Measurements from ENCODE around the gene KCNMB2.
"Not testable (repeated sequence)": the region's sequence is repeated elsewhere in the genome, so short reads cannot be mapped to it uniquely, and the experiment has no call there.

Gene KCNMB2

DNA sequence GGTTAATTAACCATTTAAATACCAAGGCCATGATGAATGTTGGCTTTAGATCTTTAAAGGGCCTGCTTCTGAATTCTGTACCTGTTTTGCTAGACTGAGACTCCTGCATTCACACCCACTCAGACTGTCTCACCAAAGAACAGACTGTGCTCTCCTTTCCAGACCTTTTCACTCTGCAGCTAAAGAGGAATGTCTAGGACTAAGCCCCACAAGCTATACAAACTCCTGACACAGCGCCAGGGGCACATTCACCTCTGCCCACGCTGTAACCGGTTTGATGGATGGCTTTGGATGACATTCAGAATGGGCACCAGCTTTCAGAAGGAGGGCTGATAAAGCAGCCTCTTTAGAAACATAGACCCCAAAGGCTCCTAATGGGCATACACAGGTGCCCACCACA is 200.1 kb downstream of the KCNMB2 start:
- peak; percentile 14 for DNase-seq (ENCODE audit: low spot score)
- no peak for TF ChIP-seq CTCF (conservative IDR thresholded peaks at IDR 0.05; ENCODE audit: low read depth)
- no peak overlapping the region for H3K27ac ChIP-seq
- ChIA-PET CTCF (interaction anchor here (0.8 kb wide), 1 partner anchor 14 kb away, joined by 4 read pairs; no protein-coding TSS in a partner anchor), POLR2A (ENCODE audit: low non-redundant PET) (no interaction called here)

GRCh38 chr3:178739720-178740119 is 203.5 kb downstream of the KCNMB2 start:
- ChIA-PET CTCF (interaction anchor here (0.5 to 0.8 kb wide), 2 partner anchors 84 to 718 kb away, joined by 3 to 4 read pairs; no protein-coding TSS in a partner anchor), POLR2A (ENCODE audit: low non-redundant PET) (no interaction called here)
- no peak for DNase-seq (ENCODE audit: low spot score)
- H3K27ac ChIP-seq, result no peak overlapping the region
- no peak for TF ChIP-seq CTCF (conservative IDR thresholded peaks at IDR 0.05; ENCODE audit: low read depth)

- H3K27ac ChIP-seq, result no peak overlapping the region
- no peak for TF ChIP-seq CTCF (conservative IDR thresholded peaks at IDR 0.05; ENCODE audit: low read depth)
- ChIA-PET POLR2A (ENCODE audit: low non-redundant PET) (no interaction called here), CTCF (no interaction called here)
- DNase-seq (ENCODE audit: low spot score), result no peak
Measured at GRCh38 chr3:178741020-178741419, 204.8 kb downstream of the KCNMB2 start.

DNA sequence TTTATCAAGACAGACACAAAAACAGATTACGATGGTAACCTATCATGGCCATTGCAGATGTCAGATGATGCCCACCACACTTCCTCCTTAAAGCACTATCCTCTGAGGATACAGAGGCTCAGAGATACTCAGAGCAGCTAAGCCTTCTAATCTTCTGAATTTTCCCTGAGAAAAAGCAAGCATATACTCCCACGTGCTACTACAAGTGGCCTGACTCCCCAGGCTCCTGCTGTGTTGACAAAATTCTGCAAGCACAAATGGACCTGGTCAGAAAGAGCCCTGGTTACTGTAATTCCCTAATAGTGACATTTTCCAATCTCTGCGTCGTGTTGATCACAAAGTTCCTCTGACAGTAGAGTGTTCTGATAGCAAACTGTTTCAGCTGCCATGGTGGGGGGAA is 207.1 kb downstream of the KCNMB2 start:
- DNase-seq (ENCODE audit: low spot score), result no peak
- POLR2A ChIA-PET (ENCODE audit: low non-redundant PET), result no interaction called here
- CTCF ChIA-PET, result interaction anchor here (1.2 kb wide), 1 partner anchor 8 kb away, joined by 4 read pairs; no protein-coding TSS in a partner anchor
- TF ChIP-seq CTCF (conservative IDR thresholded peaks at IDR 0.05; ENCODE audit: low read depth), result no peak
- H3K27ac ChIP-seq, result no peak overlapping the region

DNA sequence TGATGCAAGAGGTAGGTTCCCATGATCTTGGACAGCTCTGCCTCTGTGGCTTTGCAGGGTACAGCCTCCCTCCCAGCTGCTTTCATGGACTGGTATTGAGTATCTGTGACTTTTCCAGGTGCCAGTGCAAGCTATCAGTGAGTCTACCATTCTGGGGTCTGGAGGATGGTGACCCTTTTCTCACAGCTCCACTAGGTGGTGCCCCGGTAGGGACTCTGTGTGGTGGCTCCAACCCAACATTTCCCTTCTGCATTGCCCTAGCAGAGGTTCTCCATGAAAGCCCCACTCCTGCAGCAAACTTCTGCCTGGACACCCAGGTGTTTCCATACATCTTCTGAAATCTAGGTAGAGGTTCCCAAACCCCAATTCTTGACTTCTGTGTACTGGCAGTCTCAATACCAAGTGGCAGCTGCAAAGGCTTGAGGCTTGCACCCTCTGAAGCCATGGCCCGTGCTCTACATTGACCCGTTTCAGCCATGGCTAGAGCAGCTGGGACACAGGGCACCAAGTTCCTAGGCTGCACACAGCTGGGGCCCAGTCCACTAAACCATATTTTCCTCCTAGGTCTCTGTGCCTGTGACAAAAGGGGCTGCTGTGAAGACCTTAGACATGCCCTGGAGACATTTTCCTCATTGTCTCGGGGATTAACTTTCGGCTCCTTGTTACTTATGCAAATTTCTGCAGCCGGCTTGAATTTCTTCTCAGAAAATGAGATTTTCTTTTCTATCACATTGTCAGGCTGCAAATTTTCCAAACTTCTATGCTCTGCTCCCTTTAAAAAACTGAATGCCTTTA is 209.8 kb downstream of the KCNMB2 start:
- CTCF ChIA-PET; POLR2A ChIA-PET (ENCODE audit: low non-redundant PET); H3K27ac ChIP-seq; DNase-seq (ENCODE audit: low spot score): not testable (repeated sequence)

GRCh38 chr3:178748874-178749273 is 212.6 kb downstream of the KCNMB2 start:
- no peak for TF ChIP-seq CTCF (conservative IDR thresholded peaks at IDR 0.05; ENCODE audit: low read depth)
- ChIA-PET POLR2A (ENCODE audit: low non-redundant PET) (no interaction called here), CTCF (no interaction called here)
- DNase-seq (ENCODE audit: low spot score), result no peak
- H3K27ac ChIP-seq, result no peak overlapping the region

- DNase-seq (ENCODE audit: low spot score), result no peak
- ChIA-PET CTCF (interaction anchor here (0.8 kb wide), 1 partner anchor 13 kb away, joined by 4 read pairs; no protein-coding TSS in a partner anchor), POLR2A (ENCODE audit: low non-redundant PET) (no interaction called here)
- TF ChIP-seq CTCF (conservative IDR thresholded peaks at IDR 0.05; ENCODE audit: low read depth), result no peak
- no peak overlapping the region for H3K27ac ChIP-seq
Measured at GRCh38 chr3:178749471-178749870, 213.2 kb downstream of the KCNMB2 start.
